ENCODE measurements around the gene NCKAP5.

DNA sequence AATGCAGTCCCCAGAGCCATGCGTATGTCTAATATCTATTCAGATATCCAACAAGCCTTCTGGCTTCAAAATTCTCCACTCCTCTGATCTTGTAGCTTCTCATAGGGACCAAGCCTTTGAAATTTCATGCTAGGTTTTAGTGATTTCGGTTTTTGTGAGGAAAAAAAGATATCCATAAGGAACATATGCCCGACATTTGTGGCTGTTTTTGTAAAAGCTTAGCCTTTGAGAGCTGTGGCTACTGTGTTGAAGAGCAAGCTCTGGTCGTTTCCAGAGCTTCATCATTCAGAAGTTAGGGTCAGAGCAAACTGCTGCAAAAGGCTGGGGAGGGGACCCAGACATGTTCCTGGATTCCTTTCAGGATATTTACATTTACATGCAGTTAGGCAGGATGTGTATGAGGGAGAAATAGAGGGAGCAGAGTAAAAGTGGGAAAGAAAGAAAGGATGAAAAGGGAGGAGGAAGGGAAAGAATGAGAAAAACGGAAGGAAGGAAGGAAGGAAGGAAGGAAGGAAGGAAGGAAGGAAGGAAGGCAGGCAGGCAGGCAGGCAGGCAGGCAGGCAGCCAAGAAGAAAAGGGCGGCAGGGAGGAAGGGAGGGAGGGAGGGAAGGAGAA lies 70.2 kb downstream of the NCKAP5 start:
- TF ChIP-seq GABPA (IDR thresholded peaks at IDR 0.05; ENCODE audit: low read depth): no peak
- TF ChIP-seq, protein P1, sequence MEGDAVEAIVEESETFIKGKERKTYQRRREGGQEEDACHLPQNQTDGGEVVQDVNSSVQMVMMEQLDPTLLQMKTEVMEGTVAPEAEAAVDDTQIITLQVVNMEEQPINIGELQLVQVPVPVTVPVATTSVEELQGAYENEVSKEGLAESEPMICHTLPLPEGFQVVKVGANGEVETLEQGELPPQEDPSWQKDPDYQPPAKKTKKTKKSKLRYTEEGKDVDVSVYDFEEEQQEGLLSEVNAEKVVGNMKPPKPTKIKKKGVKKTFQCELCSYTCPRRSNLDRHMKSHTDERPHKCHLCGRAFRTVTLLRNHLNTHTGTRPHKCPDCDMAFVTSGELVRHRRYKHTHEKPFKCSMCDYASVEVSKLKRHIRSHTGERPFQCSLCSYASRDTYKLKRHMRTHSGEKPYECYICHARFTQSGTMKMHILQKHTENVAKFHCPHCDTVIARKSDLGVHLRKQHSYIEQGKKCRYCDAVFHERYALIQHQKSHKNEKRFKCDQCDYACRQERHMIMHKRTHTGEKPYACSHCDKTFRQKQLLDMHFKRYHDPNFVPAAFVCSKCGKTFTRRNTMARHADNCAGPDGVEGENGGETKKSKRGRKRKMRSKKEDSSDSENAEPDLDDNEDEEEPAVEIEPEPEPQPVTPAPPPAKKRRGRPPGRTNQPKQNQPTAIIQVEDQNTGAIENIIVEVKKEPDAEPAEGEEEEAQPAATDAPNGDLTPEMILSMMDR (IDR thresholded peaks at IDR 0.05; ENCODE audit: insufficient read depth, low read length): no peak

Data from HL-60 (cell line).